ENCODE data around the gene GRM8. TPM values are rescaled to one million over a fixed set of nuclear protein-coding genes. Genes with fewer than 3 reads are reported as not detected.

The GRM8 gene
- total RNA-seq, 1 experiment from 2014 or later: 1.8 TPM

GRCh38 chr7:126445991-126446390 is 806.8 kb downstream of the GRM8 start:
- Histone ChIP-seq H3K4me2 (ENCODE audit: insufficient read depth, insufficient read length, low read length) (no peak overlapping the region), H3K23ac (ENCODE audit: insufficient read length, low read depth, low read length) (no peak overlapping the region), H3K23me2 (ENCODE audit: insufficient read length, low read depth, low read length, poor library complexity, severe bottlenecking) (no peaks in the 10 kb centered on the region), H3K4me1 (ENCODE audit: insufficient read depth, low read length) (no peaks in the 10 kb centered on the region), H2BK12ac (ENCODE audit: insufficient read length, low read depth, low read length) (no peak overlapping the region), H4K20me1 (ENCODE audit: control insufficient read depth, insufficient read depth, insufficient read length) (no peaks in the 10 kb centered on the region), H3K56ac (ENCODE audit: insufficient read length, low read depth, low read length) (no peak overlapping the region), H2BK5ac (ENCODE audit: insufficient read length, low read length) (no peak overlapping the region), H4K91ac (ENCODE audit: insufficient read length, low read depth, low read length) (no peak overlapping the region), H3K18ac (ENCODE audit: insufficient read length, low read depth, low read length) (no peak overlapping the region), H3K79me1 (ENCODE audit: insufficient read depth, low read depth, low read length, poor library complexity, severe bottlenecking) (no peaks in the 10 kb centered on the region), H3K27me3 (ENCODE audit: insufficient read depth, low read length) (0 out of 2 replicates have a peak, but pooled peaks cover 2% of the 10 kb centered on the region), H2AFZ (ENCODE audit: low read length) (no peak overlapping the region), H3K79me2 (ENCODE audit: insufficient read depth, low read length) (no peaks in the 10 kb centered on the region), H3K27ac (ENCODE audit: insufficient read length, low read depth, low read length) (no peak overlapping the region), H2BK120ac (ENCODE audit: low read depth, low read length, poor library complexity, severe bottlenecking) (no peak overlapping the region), H3T11ph (ENCODE audit: low read length) (no peak overlapping the region), H2AK5ac (ENCODE audit: insufficient read length, low read length) (no peak overlapping the region), H2BK15ac (ENCODE audit: low read depth, low read length) (no peak overlapping the region), H4K8ac (replicated peaks; ENCODE audit: insufficient read length, low read depth, low read length) (no peak overlapping the region), H3K9ac (ENCODE audit: extremely low read depth, insufficient read length, low read length) (no peak overlapping the region), H3K9me3 (ENCODE audit: control insufficient read depth, low read depth, low read length) (no peaks in the 10 kb centered on the region), H3K14ac (ENCODE audit: insufficient read depth, low read length) (no peak overlapping the region), H2BK20ac (ENCODE audit: low read depth, low read length, poor library complexity, severe bottlenecking) (no peak overlapping the region), H4K5ac (ENCODE audit: insufficient read length, low read depth, low read length) (no peak overlapping the region), H3K4ac (ENCODE audit: low read depth, low read length) (no peak overlapping the region)
- Mint-ChIP-seq H3K9me3 (no peaks in the 10 kb centered on the region), H3K4me3 (no peak overlapping the region), H3K27ac (no peak overlapping the region), H3K27me3 (ENCODE audit: low read depth) (no peaks in the 10 kb centered on the region), H3K36me3 (ENCODE audit: insufficient read depth in 1 of 3, low read depth in 3 of 3) (no peaks in the 10 kb centered on the region), H3K4me1 (no peaks in the 10 kb centered on the region)
- no peak for DNase-seq
- no CpG with 5 or more reads among the region's 6 CpGs for WGBS (ENCODE audit: extremely low coverage, insufficient read length, low lambda C conversion rate)
- no peak for TF ChIP-seq CTCF (conservative IDR thresholded peaks at IDR 0.05)

Data from H9 (cell line).